ENCODE measurements around the gene RBSN.
"Not testable (repeated sequence)": the region's sequence is repeated elsewhere in the genome, so short reads cannot be mapped to it uniquely, and the experiment has no call there.

DNA sequence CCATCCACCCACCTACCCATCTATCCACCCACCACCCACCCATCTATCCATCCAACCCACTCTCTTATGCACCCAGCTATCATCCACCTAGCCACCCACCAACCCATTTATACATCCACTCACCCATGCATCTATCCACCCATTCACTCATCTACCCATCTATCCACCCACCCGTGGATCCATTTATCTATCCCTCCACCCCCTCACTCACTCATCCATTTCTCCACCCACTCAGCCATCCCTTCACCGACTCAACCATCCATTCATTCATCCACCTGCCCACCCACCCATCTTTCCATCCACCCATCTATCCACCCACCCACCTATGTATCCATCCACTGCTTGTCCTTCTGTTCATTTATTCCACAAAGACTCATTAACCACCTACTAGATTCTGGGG lies 28.0 kb upstream of the RBSN start:
- not testable (repeated sequence) for TF ChIP-seq CTBP1 (IDR thresholded peaks at IDR 0.05; ENCODE audit: borderline replicate concordance); SUZ12 (IDR thresholded peaks at IDR 0.05); SP1 (IDR thresholded peaks at IDR 0.05); FOXA1 (IDR thresholded peaks at IDR 0.05); BHLHE40 (IDR thresholded peaks at IDR 0.05; ENCODE audit: borderline replicate concordance); ELF4 (IDR thresholded peaks at IDR 0.05); FOXM1 (IDR thresholded peaks at IDR 0.05; ENCODE audit: borderline replicate concordance); L3MBTL2 (conservative IDR thresholded peaks at IDR 0.05); FOXK2 (IDR thresholded peaks at IDR 0.05); ARNT (IDR thresholded peaks at IDR 0.05); NFRKB (IDR thresholded peaks at IDR 0.05)
- TF ChIP-seq, protein P1, sequence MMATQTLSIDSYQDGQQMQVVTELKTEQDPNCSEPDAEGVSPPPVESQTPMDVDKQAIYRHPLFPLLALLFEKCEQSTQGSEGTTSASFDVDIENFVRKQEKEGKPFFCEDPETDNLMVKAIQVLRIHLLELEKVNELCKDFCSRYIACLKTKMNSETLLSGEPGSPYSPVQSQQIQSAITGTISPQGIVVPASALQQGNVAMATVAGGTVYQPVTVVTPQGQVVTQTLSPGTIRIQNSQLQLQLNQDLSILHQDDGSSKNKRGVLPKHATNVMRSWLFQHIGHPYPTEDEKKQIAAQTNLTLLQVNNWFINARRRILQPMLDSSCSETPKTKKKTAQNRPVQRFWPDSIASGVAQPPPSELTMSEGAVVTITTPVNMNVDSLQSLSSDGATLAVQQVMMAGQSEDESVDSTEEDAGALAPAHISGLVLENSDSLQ (IDR thresholded peaks at IDR 0.05) = not testable (repeated sequence)
